ENCODE results near the gene AFAP1L2. TPM values are rescaled to one million over a fixed set of nuclear protein-coding genes. Genes with fewer than 3 reads are reported as not detected.

AFAP1L2 gene
- total and polyA plus RNA-seq, 9 of the 15 experiments (the other 6 are each of a cell fraction or from before 2014, with no cell fraction given) = 0.07 TPM; not detected in 8

DNA sequence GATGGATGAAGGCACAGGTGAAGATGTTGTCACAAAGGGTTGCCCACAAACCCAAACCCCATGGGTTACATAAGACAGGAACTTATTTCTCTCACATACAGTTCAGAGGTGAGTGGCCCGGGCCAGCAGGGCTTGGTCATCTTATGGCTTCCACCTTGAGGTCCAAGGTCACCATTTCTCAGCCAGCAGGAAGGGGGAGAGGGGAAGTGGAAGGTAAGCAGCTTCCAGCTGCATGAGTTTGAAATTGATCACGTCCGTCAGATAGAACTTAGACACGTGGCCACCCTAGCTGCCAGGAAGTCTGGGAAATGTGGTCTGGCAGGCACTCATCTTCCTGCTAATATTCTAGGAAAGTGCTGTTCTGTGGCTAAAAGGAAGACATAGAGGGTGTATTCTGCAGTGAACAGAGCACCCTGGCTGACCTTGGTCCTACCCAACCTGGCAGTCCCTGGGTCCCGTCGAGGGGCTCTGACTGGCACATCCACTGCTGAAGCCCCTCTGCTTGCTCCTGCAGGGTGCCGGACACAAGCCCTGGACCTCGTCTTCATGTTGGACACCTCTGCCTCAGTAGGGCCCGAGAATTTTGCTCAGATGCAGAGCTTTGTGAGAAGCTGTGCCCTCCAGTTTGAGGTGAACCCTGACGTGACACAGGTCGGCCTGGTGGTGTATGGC lies 115.7 kb downstream of the AFAP1L2 start:
- H3K4me1 ChIP-seq (replicated peaks in 1 of 2; ENCODE audit: control insufficient read depth in 2 of 2, insufficient read depth in 2 of 2, low read length in 2 of 2) = peaks cover 0 to 6% of the 10 kb centered on the region in 2 experiments; a peak in 2 of 5 replicates
- no peaks in the 10 kb centered on the region for H3K79me2 ChIP-seq (ENCODE audit: control insufficient read depth, insufficient read depth, low read length)
- no peaks in the 10 kb centered on the region for H3K9me1 ChIP-seq (ENCODE audit: control insufficient read depth, insufficient read depth, low read length)
- in situ Hi-C loops (cut with MboI) = no loop called here
- FAIRE-seq (no peak), ATAC-seq (no peak), DNase-seq (ENCODE audit: extremely low read depth in 1 of 4, low spot score in 3 of 4) (no peak)
- ChIA-PET CTCF (ENCODE audit: low intra/inter-chr PET ratio) (no interaction called here), POLR2A (interaction anchor here (0.9 kb wide), 1 partner anchor 41 kb away, joined by 4 read pairs; no protein-coding TSS in a partner anchor)
- H3K9me3 ChIP-seq (replicated peaks; ENCODE audit: control insufficient read depth, insufficient read depth, low read depth, low read length) = no peaks in the 10 kb centered on the region
- intact Hi-C loops (cut with micrococcal nuclease) = no loop called here
- H3K27ac ChIP-seq (ENCODE audit: extremely low read depth, low read depth, low read length) = no peak overlapping the region
- BruUV-seq (replicated peaks) = no TSS peak
- H3K9ac ChIP-seq (ENCODE audit: insufficient read depth in 1 of 2, low read depth in 2 of 2, low read length in 2 of 2) = no peak overlapping the region
- no peaks in the 10 kb centered on the region for H3K36me3 ChIP-seq (ENCODE audit: control insufficient read depth, insufficient read depth, low read length)
- no peak overlapping the region for H2AFZ ChIP-seq (ENCODE audit: low read depth, low read length)
- H3K27me3 ChIP-seq (ENCODE audit: control insufficient read depth in 2 of 2, insufficient read depth in 2 of 2, low read length in 2 of 2) = peaks cover 0 to 42% of the 10 kb centered on the region in 2 experiments; a peak in 3 of 5 replicates
- 0% methylated on average over 6 of the region's 11 CpGs for WGBS (ENCODE audit: insufficient coverage, low coverage, missing lambda C conversion rate)
- no peaks in the 10 kb centered on the region for H4K20me1 ChIP-seq (replicated peaks; ENCODE audit: control insufficient read depth, insufficient read depth, low read length)
- no peak overlapping the region for H3K4me3 ChIP-seq
- no peak overlapping the region for H3K4me2 ChIP-seq (ENCODE audit: insufficient read depth, low read length)
- TF ChIP-seq, protein P1, sequence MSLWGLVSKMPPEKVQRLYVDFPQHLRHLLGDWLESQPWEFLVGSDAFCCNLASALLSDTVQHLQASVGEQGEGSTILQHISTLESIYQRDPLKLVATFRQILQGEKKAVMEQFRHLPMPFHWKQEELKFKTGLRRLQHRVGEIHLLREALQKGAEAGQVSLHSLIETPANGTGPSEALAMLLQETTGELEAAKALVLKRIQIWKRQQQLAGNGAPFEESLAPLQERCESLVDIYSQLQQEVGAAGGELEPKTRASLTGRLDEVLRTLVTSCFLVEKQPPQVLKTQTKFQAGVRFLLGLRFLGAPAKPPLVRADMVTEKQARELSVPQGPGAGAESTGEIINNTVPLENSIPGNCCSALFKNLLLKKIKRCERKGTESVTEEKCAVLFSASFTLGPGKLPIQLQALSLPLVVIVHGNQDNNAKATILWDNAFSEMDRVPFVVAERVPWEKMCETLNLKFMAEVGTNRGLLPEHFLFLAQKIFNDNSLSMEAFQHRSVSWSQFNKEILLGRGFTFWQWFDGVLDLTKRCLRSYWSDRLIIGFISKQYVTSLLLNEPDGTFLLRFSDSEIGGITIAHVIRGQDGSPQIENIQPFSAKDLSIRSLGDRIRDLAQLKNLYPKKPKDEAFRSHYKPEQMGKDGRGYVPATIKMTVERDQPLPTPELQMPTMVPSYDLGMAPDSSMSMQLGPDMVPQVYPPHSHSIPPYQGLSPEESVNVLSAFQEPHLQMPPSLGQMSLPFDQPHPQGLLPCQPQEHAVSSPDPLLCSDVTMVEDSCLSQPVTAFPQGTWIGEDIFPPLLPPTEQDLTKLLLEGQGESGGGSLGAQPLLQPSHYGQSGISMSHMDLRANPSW (CRISPR knock-in tag; IDR thresholded peaks at IDR 0.05) = no peak
- TF ChIP-seq ZKSCAN3 (CRISPR knock-in tag; IDR thresholded peaks at IDR 0.05) (no peak), TCF15 (CRISPR knock-in tag; IDR thresholded peaks at IDR 0.05) (no peak), ZNF274 (IDR thresholded peaks at IDR 0.05; ENCODE audit: borderline replicate concordance, low read depth, low read length) (no peak), ARNT (IDR thresholded peaks at IDR 0.05) (no peak), SRSF3 (IDR thresholded peaks at IDR 0.05; ENCODE audit: insufficient read depth, low read length) (no peak), ARID4B (CRISPR knock-in tag; IDR thresholded peaks at IDR 0.05) (no peak), ASH1L (IDR thresholded peaks at IDR 0.05; ENCODE audit: borderline replicate concordance, low read depth, partially characterized antibody) (no peak), MYBL2 (IDR thresholded peaks at IDR 0.05; ENCODE audit: low read depth) (no peak), MYBL2 (CRISPR knock-in tag; IDR thresholded peaks at IDR 0.05; ENCODE audit: borderline replicate concordance) (no peak), ZNF384 (IDR thresholded peaks at IDR 0.05; ENCODE audit: low read depth, low read length) (no peak), ZBTB8A (IDR thresholded peaks at IDR 0.05; ENCODE audit: partially characterized antibody) (no peak)
- TF ChIP-seq, protein P2, sequence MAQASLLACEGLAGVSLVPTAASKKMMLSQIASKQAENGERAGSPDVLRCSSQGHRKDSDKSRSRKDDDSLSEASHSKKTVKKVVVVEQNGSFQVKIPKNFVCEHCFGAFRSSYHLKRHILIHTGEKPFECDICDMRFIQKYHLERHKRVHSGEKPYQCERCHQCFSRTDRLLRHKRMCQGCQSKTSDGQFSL (CRISPR knock-in tag; IDR thresholded peaks at IDR 0.05) = no peak
- TF ChIP-seq, protein P2 (tag; IDR thresholded peaks at IDR 0.05) = no peak

Measured in K562 (cell line).